Endothelial cell of umbilical vein (primary cell): ENCODE data around the gene TRIM17. TPM values are rescaled to one million over a fixed set of nuclear protein-coding genes. Genes with fewer than 3 reads are reported as not detected.

Experiments
- BruUV-seq: library from RNA; stranded (reverse); fragments of 400-500 nt; replicated peaks from 2 replicates; lab custom pipeline; 2021; lab: Mats Ljungman, UMichigan
- CTCF ChIA-PET: fragments of 300-600, 350-600 bp; sonication (Branson Sonifier 250); formaldehyde crosslinking; loops from one replicate; lab custom pipeline; 2021; ENCODE audit warnings: antibody characterized with exemption, inconsistent platforms; lab: Charles Lee
- POLR2A ChIA-PET: fragments of 300-600, 350-600 bp; sonication (Branson Sonifier 250); formaldehyde crosslinking; loops from one replicate; lab custom pipeline; 2021; ENCODE audit warnings: antibody characterized with exemption, inconsistent platforms; lab: Charles Lee
- DNase-seq: peaks from one replicate; pipeline ENCODE4 v3.0.0-alpha.2; 2011; ENCODE audit warnings: low read depth, low spot score
- FAIRE-seq: peaks from 2 replicates; lab custom pipeline; 2011; peaks lifted over from hg19 to GRCh38; lab: Jason Lieb, UNC
- H2AFZ ChIP-seq: 2 replicates; pipeline ENCODE4 v1.6.0; 2012; ENCODE audit warnings: low read depth, low read length, control low read depth, inconsistent platforms
- H3K27ac ChIP-seq: 2 replicates; pipeline ENCODE4 v1.5.1; 2011; ENCODE audit warnings: low read depth, mild to moderate bottlenecking, control low read depth, low read length, moderate library complexity; ENCODE audit not compliant: insufficient read depth
- H3K27me3 ChIP-seq, 2 experiments: 2 replicates each; pipeline versions ENCODE4 v1.6.0 to v1.6.1; 2011; ENCODE audit warnings: low read length in 2 of 2, mixed read lengths in 1 of 2; ENCODE audit not compliant: control insufficient read depth in 2 of 2, insufficient read depth in 2 of 2
- H3K36me3 ChIP-seq, 2 experiments: 2 replicates in 1 of 2; 3 replicates in 1 of 2; pipeline ENCODE4 v1.5.1; 2011; ENCODE audit warnings: low read length in 2 of 2, mild to moderate bottlenecking in 1 of 2, moderate library complexity in 1 of 2; ENCODE audit not compliant: control insufficient read depth in 2 of 2, insufficient read depth in 2 of 2; ENCODE audit errors: extremely low read depth in 1 of 2
- H3K4me1 ChIP-seq: 3 replicates; pipeline ENCODE4 v1.5.1; 2011; ENCODE audit warnings: mild to moderate bottlenecking, low read length; ENCODE audit not compliant: control insufficient read depth, insufficient read depth; ENCODE audit errors: extremely low read depth
- H3K4me2 ChIP-seq: 2 replicates; pipeline ENCODE4 v1.6.1; 2011; ENCODE audit warnings: low read length, control low read depth, mixed read lengths; ENCODE audit not compliant: insufficient read depth
- H3K4me3 ChIP-seq, 3 experiments: fragments of 200-600 bp in 1 of 3; sonication (generic), shearing (Covaris generic) in 1 of 3; replicated peaks in 1 of 3; 2 replicates each; pipeline ENCODE4 v1.5.1; 2011 to 2016; ENCODE audit warnings: control low read depth in 3 of 3, low read length in 3 of 3, mild to moderate bottlenecking in 2 of 3, inconsistent platforms in 1 of 3, low read depth in 1 of 3, moderate library complexity in 1 of 3; ENCODE audit not compliant: insufficient read depth in 1 of 3
- H3K79me2 ChIP-seq: 2 replicates; pipeline ENCODE4 v1.6.0; 2012; ENCODE audit warnings: low read length, inconsistent platforms; ENCODE audit not compliant: control insufficient read depth, insufficient read depth
- H3K9ac ChIP-seq: replicated peaks from 2 replicates; pipeline ENCODE3; 2011; ENCODE audit warnings: low read length, control low read depth; ENCODE audit not compliant: insufficient read depth; ENCODE audit errors: extremely low read depth
- H3K9me1 ChIP-seq: replicated peaks from 3 replicates; pipeline ENCODE4 v1.6.0; 2011; ENCODE audit warnings: mild to moderate bottlenecking, low read length; ENCODE audit not compliant: control insufficient read depth, insufficient read depth; ENCODE audit errors: extremely low read depth
- H3K9me3 ChIP-seq: replicated peaks from 2 replicates; pipeline ENCODE4 v1.5.1; 2012; ENCODE audit warnings: low read length, inconsistent platforms; ENCODE audit not compliant: control insufficient read depth, insufficient read depth
- H4K20me1 ChIP-seq: replicated peaks from 2 replicates; pipeline ENCODE3; 2011; ENCODE audit warnings: mild to moderate bottlenecking, low read length; ENCODE audit not compliant: control insufficient read depth, insufficient read depth; ENCODE audit errors: extremely low read depth
- CTCF ChIP-seq, 2 donors: IDR thresholded peaks; 1 replicate in 1 of 2; 2 replicates in 1 of 2; pipeline ENCODE4 v1.5.1; 2011; ENCODE audit warnings: low read length in 2 of 2, mild to moderate bottlenecking in 2 of 2, moderate library complexity in 2 of 2, control low read depth in 1 of 2, inconsistent platforms in 1 of 2, low read depth in 1 of 2; ENCODE audit not compliant: insufficient read depth in 1 of 2; ENCODE audit errors: extremely low read depth in 1 of 2
- EZH2 ChIP-seq: IDR thresholded peaks from 2 replicates; pipeline ENCODE4 v1.6.1; 2012; ENCODE audit warnings: borderline replicate concordance, low read depth, mild to moderate bottlenecking, moderate library complexity, low read length, inconsistent platforms; ENCODE audit not compliant: severe bottlenecking
- FOS ChIP-seq: IDR thresholded peaks from 2 replicates; pipeline ENCODE4 v1.6.1; 2011; ENCODE audit warnings: mild to moderate bottlenecking, low read length, moderate library complexity, borderline replicate concordance; ENCODE audit not compliant: insufficient read depth
- GATA2 ChIP-seq: IDR thresholded peaks from 2 replicates; pipeline ENCODE4 v1.7.0; 2011; ENCODE audit warnings: low read depth, mild to moderate bottlenecking, moderate library complexity, mixed read lengths, low read length; ENCODE audit not compliant: insufficient read length, insufficient read depth
- MAX ChIP-seq: IDR thresholded peaks from 2 replicates; pipeline ENCODE4 v1.6.1; 2011; ENCODE audit not compliant: insufficient read depth, insufficient read length
- MYC ChIP-seq: IDR thresholded peaks from one replicate; pipeline ENCODE4 v1.6.1; 2011; ENCODE audit warnings: mild to moderate bottlenecking, low read depth, low read length
- POLR2A ChIP-seq: IDR thresholded peaks from 2 replicates; pipeline ENCODE4 v1.6.1; 2012; ENCODE audit warnings: low read depth, mild to moderate bottlenecking, control low read depth, low read length
- dilution Hi-C: fragments of 300-500 bp; cut with MboI; formaldehyde crosslinking; loops from one replicate; pipeline ENCODE4 v1.15.0; 2019; ENCODE audit warnings: low sequenced_read_pairs; ENCODE audit not compliant: extremely low pct_ligation_motif_present
- intact Hi-C: fragments of 100-400 bp; cut with micrococcal nuclease; formaldehyde crosslinking; loops from one replicate; pipeline ENCODE4 v1.10.0; 2022
- polyA plus RNA-seq, 4 experiments: library from polyadenylated mRNA; depleted of rRNA in 3 of 4; stranded (reverse) in 3 of 4; unstranded in 1 of 4; fragments of >200 nt; gene quantifications; 2 replicates each; pipeline versions ENCODE4 v1.2.1 to v1.2.3, GENCODE V29; 2011 to 2012; ENCODE audit warnings: missing spikeins in 1 of 4
- total RNA-seq: library from RNA; stranded (reverse); gene quantifications from 2 replicates; pipeline ENCODE4 v1.2.3, GENCODE V29; 2021

The TRIM17 gene
- total and polyA plus RNA-seq, 2 donors (not counting 3 experiments of a cell fraction or from before 2014, with no cell fraction given) = not detected

GRCh38 chr1:228373681-228374571, 42.7 kb downstream of the TRIM17 start:
- Histone ChIP-seq H3K27me3 (peaks cover 0 to under 1% of the 10 kb centered on the region in 2 experiments), H3K27ac (no peak overlapping the region), H3K9ac (no peak overlapping the region), H3K79me2 (no peaks in the 10 kb centered on the region), H3K9me3 (no peaks in the 10 kb centered on the region), H3K4me2 (no peak overlapping the region), H3K9me1 (no peaks in the 10 kb centered on the region), H3K36me3 (no peaks in the 10 kb centered on the region), H3K4me1 (peaks cover 3% of the 10 kb centered on the region), H2AFZ (no peak overlapping the region), H3K4me3 (no peak overlapping the region), H4K20me1 (no peaks in the 10 kb centered on the region)
- no TSS peak for BruUV-seq
- dilution Hi-C loops (no loop called here), intact Hi-C loops (no loop called here)
- TF ChIP-seq CTCF (IDR thresholded peaks at IDR 0.05; ENCODE audit: extremely low read depth in 1 of 2, insufficient read depth in 1 of 2, low read depth in 1 of 2, low read length in 2 of 2) (no peak), EZH2 (no peak), GATA2 (no peak), MYC (no peak), POLR2A (no peak), MAX (no peak), FOS (no peak)
- CTCF ChIA-PET = interaction anchor here (3.1 kb wide), 1 partner anchor 19 kb away, joined by 16 read pairs; no protein-coding TSS in a partner anchor
- POLR2A ChIA-PET = no interaction called here
- DNase-seq = no peak
- FAIRE-seq = no peak
